K562 treated with DMSO at 1 percent for 24 hours (cell line): ENCODE data around the gene SPARC. TPM values are rescaled to one million over a fixed set of nuclear protein-coding genes. Genes with fewer than 3 reads are reported as not detected.

Source experiments
- total RNA-seq: library from RNA; unstranded; fragments of 300-600 nt; gene quantifications from 2 replicates; pipeline ENCODE4 v1.2.3, GENCODE V29; 2022; ENCODE audit warnings: low read depth; ENCODE audit not compliant: insufficient read depth

Gene SPARC
- 16.0 and 16.8 TPM in 2 replicates for total RNA-seq

GRCh38 chr5:151686674-151687407, at the start of gene SPARC:
Gene SPARC (minus strand): TSS chr5:151686915. CDS start chr5:151676188, 10,727 bp downstream.

Other genes starting within 250 kb of the SPARC start
- 3.9 and 4.8 TPM in 2 replicates for gene SLC36A1, start 239.3 kb downstream of the SPARC start, total RNA-seq
- gene FAT2, start 95.6 kb downstream of the SPARC start, total RNA-seq: 0.06 and 0.07 TPM in 2 replicates
- gene ATOX1, start 71.7 kb upstream of the SPARC start, total RNA-seq: 86.6 and 102 TPM in 2 replicates
- gene G3BP1, start 85.0 kb upstream of the SPARC start, total RNA-seq: 44.6 and 52.5 TPM in 2 replicates
- gene GLRA1, start 237.9 kb upstream of the SPARC start, total RNA-seq: not detected in 2 replicates